GM23248 (cell line): ENCODE measurements around the gene WWC1. TPM values are rescaled to one million over a fixed set of nuclear protein-coding genes. Genes with fewer than 3 reads are reported as not detected.

ENCODE experiments used
- DNase-seq: peaks from one replicate; pipeline ENCODE4 v3.0.0-alpha.2; 2015
- H2AFZ ChIP-seq: fragments of 200-600 bp; sonication (generic); 2 replicates; pipeline ENCODE4 v1.6.1; 2016; ENCODE audit warnings: antibody characterized with exemption
- H3F3A ChIP-seq: fragments of 200-600 bp; sonication (generic); 2 replicates; pipeline ENCODE4 v1.6.1; 2016; ENCODE audit warnings: mild to moderate bottlenecking, antibody characterized with exemption, mixed run types; ENCODE audit not compliant: insufficient read depth
- H3K27ac ChIP-seq: fragments of 200-600 bp; sonication (generic); 2 replicates; pipeline ENCODE4 v1.5.1; 2016; ENCODE audit warnings: mild to moderate bottlenecking
- H3K27me3 ChIP-seq: fragments of 200-600 bp; sonication (generic); replicated peaks from 2 replicates; pipeline ENCODE4 v1.6.1; 2016; ENCODE audit warnings: mild to moderate bottlenecking; ENCODE audit not compliant: insufficient read depth
- H3K36me3 ChIP-seq: fragments of 200-600 bp; sonication (generic); 2 replicates; pipeline ENCODE4 v1.6.1; 2016; ENCODE audit warnings: low read depth, mild to moderate bottlenecking
- H3K4me1 ChIP-seq: fragments of 200-600 bp; sonication (generic); 2 replicates; pipeline ENCODE4 v1.6.1; 2016; ENCODE audit warnings: mild to moderate bottlenecking; ENCODE audit not compliant: insufficient read depth
- H3K4me2 ChIP-seq: fragments of 200-600 bp; sonication (generic); one replicate; pipeline ENCODE4 v1.6.1; 2016; ENCODE audit warnings: mild to moderate bottlenecking; ENCODE audit not compliant: unreplicated experiment
- H3K4me3 ChIP-seq: fragments of 200-600 bp; sonication (generic); 2 replicates; pipeline ENCODE4 v1.5.1; 2016; ENCODE audit warnings: mild to moderate bottlenecking
- H3K79me2 ChIP-seq: fragments of 200-600 bp; sonication (generic); 2 replicates; pipeline ENCODE4 v1.6.1; 2016; ENCODE audit warnings: mild to moderate bottlenecking; ENCODE audit not compliant: insufficient read depth
- H3K9ac ChIP-seq: fragments of 200-600 bp; sonication (generic); 2 replicates; pipeline ENCODE4 v1.6.1; 2016; ENCODE audit warnings: mild to moderate bottlenecking
- H3K9me2 ChIP-seq: fragments of 200-600 bp; sonication (generic); 2 replicates; pipeline ENCODE4 v1.6.1; 2016; ENCODE audit warnings: mixed run types, mild to moderate bottlenecking, moderate library complexity; ENCODE audit not compliant: insufficient read depth
- H3K9me3 ChIP-seq: fragments of 200-600 bp; sonication (generic); one replicate; pipeline ENCODE4 v1.6.1; 2017; ENCODE audit warnings: low read depth
- H4K20me1 ChIP-seq: fragments of 200-600 bp; sonication (generic); 2 replicates; pipeline ENCODE4 v1.6.0; 2016; ENCODE audit not compliant: insufficient read depth
- EZH2 ChIP-seq: fragments of 200-600 bp; sonication (generic); IDR thresholded peaks from 2 replicates; pipeline ENCODE4 v1.6.1; 2018; ENCODE audit warnings: antibody characterized with exemption, mild to moderate bottlenecking; ENCODE audit not compliant: insufficient read depth, poor library complexity, severe bottlenecking
- EZH2phosphoT487 ChIP-seq: fragments of 200-600 bp; sonication (generic); IDR thresholded peaks from 2 replicates; pipeline ENCODE4 v1.6.1; 2018; ENCODE audit warnings: antibody characterized with exemption, moderate library complexity, mild to moderate bottlenecking, low read depth; ENCODE audit not compliant: insufficient read depth
- WGBS, 2 experiments: methylation state at CpG; one replicate each; pipeline ENCODE4 v1.1.6; 2015 to 2017; ENCODE audit warnings: low lambda C conversion rate in 2 of 2, low coverage in 1 of 2; ENCODE audit errors: missing lambda C conversion rate in 2 of 2; 5-methylcytosine and 5-hydroxymethylcytosine counted together
- in situ Hi-C: fragments of 300-500 bp; cut with MboI; formaldehyde crosslinking; loops from 2 replicates; pipeline ENCODE4 v1.15.0; 2020
- polyA plus RNA-seq: library from polyadenylated mRNA; unstranded; fragments of >200 nt; fragmentation: Nextera tagmentation; extraction: Ambion mirVana; gene quantifications from 2 replicates; pipeline ENCODE4 v1.2.1, GENCODE V29; 2016
- total RNA-seq: library from RNA; depleted of rRNA; stranded (reverse); fragments of >200 nt; shearing (Covaris generic); gene quantifications from 2 replicates; pipeline ENCODE4 v1.2.3, GENCODE V29; 2014

The WWC1 gene
- total and polyA plus RNA-seq, 2 experiments from 2014 or later = 1.8 to 7.1 TPM

- no peaks in the 10 kb centered on the region for H3K9me2 ChIP-seq
- H3K27ac ChIP-seq = no peak overlapping the region
- in situ Hi-C loops = no loop called here
- DNase-seq = peak; percentile 40
- peaks cover 19% of the 10 kb centered on the region for H3F3A ChIP-seq
- no peaks in the 10 kb centered on the region for H4K20me1 ChIP-seq
- no peak overlapping the region for H3K4me2 ChIP-seq
- H3K9me3 ChIP-seq = no peaks in the 10 kb centered on the region
- H3K4me3 ChIP-seq = no peak overlapping the region
- peaks cover 28% of the 10 kb centered on the region for H3K4me1 ChIP-seq
- H3K27me3 ChIP-seq = no peaks in the 10 kb centered on the region
- 55 to 74% methylated on average over 11 of the region's 11 CpGs for WGBS, 2 experiments
- no peaks in the 10 kb centered on the region for H3K36me3 ChIP-seq
- H3K79me2 ChIP-seq = no peaks in the 10 kb centered on the region
- TF ChIP-seq EZH2 (no peak), EZH2phosphoT487 (no peak)
- no peak overlapping the region for H2AFZ ChIP-seq
- no peak overlapping the region for H3K9ac ChIP-seq
Observed at GRCh38 chr5:168364151-168364661, 72.8 kb downstream of the WWC1 start.

DNA sequence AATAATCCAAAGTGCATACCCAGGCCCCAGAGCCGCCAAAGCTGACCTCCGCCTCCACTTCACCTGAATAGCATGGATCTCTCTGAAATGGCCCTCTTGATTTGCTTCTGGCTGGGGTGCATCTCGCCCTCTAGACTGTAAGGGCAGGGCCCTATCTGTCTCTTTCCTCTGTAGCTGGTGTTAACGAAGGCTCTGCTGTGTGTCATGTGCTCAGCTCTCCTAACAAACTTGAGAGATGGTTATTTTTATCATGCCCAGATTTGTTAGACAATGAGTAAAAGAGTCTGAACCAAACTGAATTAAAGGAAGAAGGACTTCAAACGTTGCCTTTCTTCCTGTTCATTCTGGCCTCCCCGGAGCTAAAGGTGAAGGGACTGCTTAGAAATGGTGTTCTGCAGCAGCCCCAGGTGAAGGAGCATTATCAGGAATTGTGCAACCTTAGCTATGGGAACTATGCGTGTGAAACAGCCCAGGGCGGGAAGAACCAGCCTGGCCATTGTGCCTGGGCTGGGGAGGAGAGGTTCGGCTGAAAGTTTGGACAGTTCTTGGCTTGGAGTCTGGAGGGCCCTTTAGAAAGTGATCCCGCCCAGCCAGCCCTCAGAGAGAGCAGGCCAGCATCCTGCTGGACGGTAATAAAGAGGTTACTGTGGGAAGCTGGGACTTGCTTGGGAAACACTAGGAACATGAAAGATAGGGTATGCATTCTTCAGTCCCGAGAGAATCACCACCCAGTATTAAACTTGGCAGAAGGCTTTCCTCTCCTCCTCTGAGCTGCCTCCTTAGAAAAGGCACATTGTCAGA lies 73.5 kb downstream of the WWC1 start:
- Histone ChIP-seq H3K9me3 (no peaks in the 10 kb centered on the region), H3K79me2 (no peaks in the 10 kb centered on the region), H3K36me3 (no peaks in the 10 kb centered on the region), H2AFZ (no peak overlapping the region), H3K9ac (peak overlapping the region; percentile 38; the same call in 1 of the 2 replicates), H3K27ac (peak overlapping the region; percentile 73), H3F3A (peaks cover 19% of the 10 kb centered on the region), H4K20me1 (no peaks in the 10 kb centered on the region), H3K4me3 (0 out of 2 replicates have a peak overlapping the region, but pooled peaks have one; percentile 35), H3K9me2 (no peaks in the 10 kb centered on the region), H3K27me3 (no peaks in the 10 kb centered on the region), H3K4me2 (peak overlapping the region; percentile 69), H3K4me1 (peaks cover 28% of the 10 kb centered on the region)
- WGBS, 2 experiments = 76 to 79% methylated on average over 12 of the region's 12 CpGs
- in situ Hi-C loops = no loop called here
- TF ChIP-seq EZH2 (no peak), EZH2phosphoT487 (no peak)
- peak; percentile 51 for DNase-seq

- peak; percentile 73 for DNase-seq
- H3F3A ChIP-seq = peaks cover 19% of the 10 kb centered on the region
- 0 out of 2 replicates have a peak overlapping the region, but pooled peaks have one; percentile 4 for H2AFZ ChIP-seq
- H3K9me2 ChIP-seq = no peaks in the 10 kb centered on the region
- H3K36me3 ChIP-seq = no peaks in the 10 kb centered on the region
- H4K20me1 ChIP-seq = no peaks in the 10 kb centered on the region
- TF ChIP-seq EZH2phosphoT487 (no peak), EZH2 (no peak)
- H3K27me3 ChIP-seq = no peaks in the 10 kb centered on the region
- H3K4me3 ChIP-seq = peak overlapping the region; percentile 35
- 34% methylated on average over 10 of the region's 10 CpGs for WGBS, 2 experiments
- in situ Hi-C loops = no loop called here
- H3K9ac ChIP-seq = peak overlapping the region; percentile 38; the same call in 1 of the 2 replicates
- peak overlapping the region; percentile 69 for H3K4me2 ChIP-seq
- peak overlapping the region; percentile 73 for H3K27ac ChIP-seq
- no peaks in the 10 kb centered on the region for H3K79me2 ChIP-seq
- peaks cover 28% of the 10 kb centered on the region for H3K4me1 ChIP-seq
- no peaks in the 10 kb centered on the region for H3K9me3 ChIP-seq
Observed at GRCh38 chr5:168365581-168366081, 74.2 kb downstream of the WWC1 start.

DNA sequence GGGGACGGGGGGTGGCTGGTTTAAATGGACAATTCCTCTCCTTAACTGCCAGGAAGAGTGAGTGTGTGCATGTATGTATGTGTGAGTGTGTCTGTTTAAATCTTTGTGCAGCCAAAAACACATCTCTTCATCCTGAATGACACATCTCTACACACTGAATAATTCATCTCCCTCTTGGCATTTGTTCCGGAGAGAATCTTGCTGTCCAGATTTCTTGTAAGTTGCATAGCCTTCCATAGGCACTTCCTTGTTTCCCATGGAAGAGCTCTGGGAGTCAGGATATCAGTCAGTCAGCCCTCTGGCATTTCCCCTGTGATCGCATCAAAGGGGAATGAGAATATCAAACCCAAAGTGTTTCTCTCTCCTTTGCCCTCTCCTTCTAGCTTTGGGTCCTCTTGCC lies 74.7 kb downstream of the WWC1 start:
- no peaks in the 10 kb centered on the region for H3K9me2 ChIP-seq
- H3K4me2 ChIP-seq = peak overlapping the region; percentile 69
- peak overlapping the region; percentile 35 for H3K4me3 ChIP-seq
- H3F3A ChIP-seq = peaks cover 19% of the 10 kb centered on the region
- peak; percentile 88 for DNase-seq
- no peaks in the 10 kb centered on the region for H3K27me3 ChIP-seq
- no peaks in the 10 kb centered on the region for H3K36me3 ChIP-seq
- H3K9ac ChIP-seq = peak overlapping the region; percentile 38; the same call in 1 of the 2 replicates
- H4K20me1 ChIP-seq = no peaks in the 10 kb centered on the region
- H3K9me3 ChIP-seq = no peaks in the 10 kb centered on the region
- in situ Hi-C loops = no loop called here
- H3K4me1 ChIP-seq = peaks cover 28% of the 10 kb centered on the region
- 0 out of 2 replicates have a peak overlapping the region, but pooled peaks have one; percentile 4 for H2AFZ ChIP-seq
- no peaks in the 10 kb centered on the region for H3K79me2 ChIP-seq
- peak overlapping the region; percentile 73 for H3K27ac ChIP-seq
- TF ChIP-seq EZH2 (no peak), EZH2phosphoT487 (no peak)
- WGBS, 2 experiments = 3 to 8% methylated on average over 3 of the region's 3 CpGs
